Neural crest cell (in vitro differentiated cells): ENCODE data around the gene MIS18A. TPM values are rescaled to one million over a fixed set of nuclear protein-coding genes. Genes with fewer than 3 reads are reported as not detected.

Experiments
- DNase-seq: peaks from one replicate; pipeline ENCODE4 v3.0.0; 2021; ENCODE audit warnings: low read depth, mixed read lengths, low spot score
- H3K27ac Mint-ChIP-seq: one replicate; pipeline ENCODE4 v1.8.0; 2021; ENCODE audit warnings: mild to moderate bottlenecking, mixed read lengths; ENCODE audit not compliant: unreplicated experiment
- H3K27me3 Mint-ChIP-seq: 2 replicates; pipeline ENCODE4 v1.8.0; 2021; ENCODE audit warnings: low read depth, mild to moderate bottlenecking, mixed read lengths
- H3K36me3 Mint-ChIP-seq: 2 replicates; pipeline ENCODE4 v1.8.0; 2021; ENCODE audit warnings: low read depth, mild to moderate bottlenecking, mixed read lengths
- H3K4me1 Mint-ChIP-seq: 2 replicates; pipeline ENCODE4 v1.8.0; 2021; ENCODE audit warnings: mixed read lengths
- H3K4me3 Mint-ChIP-seq: one replicate; pipeline ENCODE4 v1.8.0; 2021; ENCODE audit warnings: mild to moderate bottlenecking, mixed read lengths
- H3K9me3 Mint-ChIP-seq: 2 replicates; pipeline ENCODE4 v1.8.0; 2021; ENCODE audit warnings: mixed read lengths
- CTCF ChIP-seq: fragments of 200-600 bp; sonication (generic); conservative IDR thresholded peaks from 2 replicates; pipeline ENCODE4 v1.5.0; 2021; ENCODE audit warnings: antibody characterized with exemption, mild to moderate bottlenecking
- total RNA-seq: library from RNA; stranded (reverse); gene quantifications from 2 replicates; pipeline ENCODE4 v1.2.1, GENCODE V29; 2021

Gene MIS18A
- total RNA-seq, 1 donor from 2014 or later = 50.9 TPM

GRCh38 chr21:32245971-32246370 is 32.9 kb downstream of the MIS18A start:
- peaks cover 26% of the 10 kb centered on the region for H3K4me1 Mint-ChIP-seq
- H3K9me3 Mint-ChIP-seq = peaks cover 5% of the 10 kb centered on the region
- TF ChIP-seq CTCF = no peak
- no peak overlapping the region for H3K4me3 Mint-ChIP-seq
- H3K27me3 Mint-ChIP-seq = no peaks in the 10 kb centered on the region
- no peak overlapping the region for H3K27ac Mint-ChIP-seq
- no peaks in the 10 kb centered on the region for H3K36me3 Mint-ChIP-seq
- no peak for DNase-seq

GRCh38 chr21:32240851-32241687 is 37.8 kb downstream of the MIS18A start:
- H3K36me3 Mint-ChIP-seq = no peaks in the 10 kb centered on the region
- no peaks in the 10 kb centered on the region for H3K4me1 Mint-ChIP-seq
- no peak overlapping the region for H3K4me3 Mint-ChIP-seq
- no peak overlapping the region for H3K27ac Mint-ChIP-seq
- no peaks in the 10 kb centered on the region for H3K9me3 Mint-ChIP-seq
- no peaks in the 10 kb centered on the region for H3K27me3 Mint-ChIP-seq
- no peak for DNase-seq
- no peak for TF ChIP-seq CTCF

- peaks cover under 1% of the 10 kb centered on the region for H3K9me3 Mint-ChIP-seq
- TF ChIP-seq CTCF = no peak
- DNase-seq = no peak
- H3K36me3 Mint-ChIP-seq = no peaks in the 10 kb centered on the region
- H3K4me1 Mint-ChIP-seq = no peaks in the 10 kb centered on the region
- no peak overlapping the region for H3K4me3 Mint-ChIP-seq
- no peak overlapping the region for H3K27ac Mint-ChIP-seq
- no peaks in the 10 kb centered on the region for H3K27me3 Mint-ChIP-seq
Observed at GRCh38 chr21:32239551-32239950, 39.3 kb downstream of the MIS18A start.

- Mint-ChIP-seq H3K36me3 (no peaks in the 10 kb centered on the region), H3K27ac (no peak overlapping the region), H3K9me3 (peaks cover 3% of the 10 kb centered on the region), H3K27me3 (no peaks in the 10 kb centered on the region), H3K4me3 (no peak overlapping the region), H3K4me1 (peaks cover 3% of the 10 kb centered on the region)
- no peak for TF ChIP-seq CTCF
- no peak for DNase-seq
Observed at GRCh38 chr21:32238063-32238462, 40.8 kb downstream of the MIS18A start.

GRCh38 chr21:32237021-32237420 is 41.8 kb downstream of the MIS18A start:
- Mint-ChIP-seq H3K27me3 (no peaks in the 10 kb centered on the region), H3K27ac (no peak overlapping the region), H3K4me1 (peaks cover 9% of the 10 kb centered on the region), H3K9me3 (peaks cover 3% of the 10 kb centered on the region), H3K36me3 (no peaks in the 10 kb centered on the region), H3K4me3 (no peak overlapping the region)
- TF ChIP-seq CTCF = no peak
- DNase-seq = no peak
